ENCODE measurements around the gene SCN5A.

Gene SCN5A

GRCh38 chr3:38646630-38647029 is 2.9 kb downstream of the SCN5A start:
- DNase-seq: no peak

GRCh38 chr3:38646062-38646461 is 3.4 kb downstream of the SCN5A start:
- DNase-seq: no peak

- no peak for DNase-seq
Observed at GRCh38 chr3:38645601-38646000, 3.9 kb downstream of the SCN5A start.

GRCh38 chr3:38645076-38645475 is 4.4 kb downstream of the SCN5A start:
- DNase-seq: no peak

- no peak for DNase-seq
Observed at GRCh38 chr3:38644662-38645053, 4.8 kb downstream of the SCN5A start.

GRCh38 chr3:38644016-38644661 is 5.3 kb downstream of the SCN5A start:
- no peak for DNase-seq

GRCh38 chr3:38643592-38643991 is 5.9 kb downstream of the SCN5A start:
- DNase-seq: no peak

- DNase-seq: no peak
Observed at GRCh38 chr3:38643090-38643489, 6.4 kb downstream of the SCN5A start.

GRCh38 chr3:38641461-38642110 is 7.9 kb downstream of the SCN5A start:
- DNase-seq: no peak

- DNase-seq: no peak
Observed at GRCh38 chr3:38640661-38641452, 8.6 kb downstream of the SCN5A start.

GRCh38 chr3:38638354-38638753 is 11.1 kb downstream of the SCN5A start:
- no peak for DNase-seq

GRCh38 chr3:38637906-38638305 is 11.6 kb downstream of the SCN5A start:
- no peak for DNase-seq

GRCh38 chr3:38636881-38637280 is 12.6 kb downstream of the SCN5A start:
- no peak for DNase-seq

GRCh38 chr3:38636464-38636863 is 13.0 kb downstream of the SCN5A start:
- DNase-seq: no peak

- no peak for DNase-seq
Observed at GRCh38 chr3:38634111-38634510, 15.4 kb downstream of the SCN5A start.

- DNase-seq: no peak
Observed at GRCh38 chr3:38632989-38633388, 16.5 kb downstream of the SCN5A start.

GRCh38 chr3:38630606-38631005 is 18.9 kb downstream of the SCN5A start:
- DNase-seq: no peak

- no peak for DNase-seq
Observed at GRCh38 chr3:38630070-38630469, 19.4 kb downstream of the SCN5A start.

- no peak for DNase-seq
Observed at GRCh38 chr3:38628835-38629234, 20.7 kb downstream of the SCN5A start.

GRCh38 chr3:38627956-38628355 is 21.5 kb downstream of the SCN5A start:
- DNase-seq: no peak

- no peak for DNase-seq
Observed at GRCh38 chr3:38626171-38626570, 23.3 kb downstream of the SCN5A start.

GRCh38 chr3:38623539-38623938 is 25.9 kb downstream of the SCN5A start:
- DNase-seq: no peak

GRCh38 chr3:38622336-38622735 is 27.2 kb downstream of the SCN5A start:
- DNase-seq: no peak

- no peak for DNase-seq
Observed at GRCh38 chr3:38620236-38620635, 29.3 kb downstream of the SCN5A start.
